Embryonic facial prominence (tissue), 1 donor: ENCODE measurements around the gene NTRK3.
"Not testable (repeated sequence)": the region's sequence is repeated elsewhere in the genome, so short reads cannot be mapped to it uniquely, and the experiment has no call there.

ENCODE experiments used
- DNase-seq: peaks from one replicate; pipeline ENCODE4 v3.0.0-alpha.2; 2016; ENCODE audit errors: extremely low spot score

NTRK3 gene

GRCh38 chr15:87896936-87897335 lies 359.6 kb downstream of the NTRK3 start:
- no peak for DNase-seq

DNA sequence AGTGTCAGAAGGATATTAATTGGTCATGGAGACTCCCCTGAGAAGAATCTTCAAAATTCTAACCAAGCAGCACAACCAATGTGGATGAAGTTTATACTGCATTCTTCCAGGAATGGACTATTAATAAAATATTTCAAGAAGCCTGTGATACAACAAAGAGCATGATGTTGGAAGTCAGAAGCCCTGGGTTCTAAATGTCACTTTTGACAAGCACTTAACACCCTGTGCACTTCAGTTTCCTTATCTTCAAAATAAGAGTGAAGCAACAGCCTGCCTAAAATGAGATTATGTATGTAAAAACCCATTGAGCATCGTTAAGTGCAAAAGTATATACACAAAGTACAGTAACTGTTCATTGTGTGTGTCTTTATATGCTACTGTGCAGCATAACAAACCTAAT lies 369.4 kb downstream of the NTRK3 start:
- DNase-seq = no peak

DNA sequence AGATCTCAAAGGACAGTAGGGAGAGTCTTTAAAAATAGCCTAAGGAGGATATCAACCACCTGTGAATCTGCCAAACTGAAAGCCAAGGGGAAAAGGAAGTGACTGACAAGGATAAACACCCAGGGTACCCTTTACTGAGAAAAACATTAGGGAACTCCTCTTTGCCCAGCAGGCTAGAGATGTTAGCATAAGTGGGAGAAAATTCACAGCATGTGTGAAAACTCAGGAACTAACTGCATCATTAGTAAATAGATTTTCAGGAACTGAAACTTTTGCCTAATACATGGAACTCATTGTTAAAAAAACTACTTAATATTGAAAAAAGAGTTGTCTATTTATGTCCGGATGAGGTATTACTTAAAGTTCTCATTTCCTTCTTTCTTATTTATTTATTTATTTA lies 375.5 kb downstream of the NTRK3 start:
- DNase-seq = no peak

DNA sequence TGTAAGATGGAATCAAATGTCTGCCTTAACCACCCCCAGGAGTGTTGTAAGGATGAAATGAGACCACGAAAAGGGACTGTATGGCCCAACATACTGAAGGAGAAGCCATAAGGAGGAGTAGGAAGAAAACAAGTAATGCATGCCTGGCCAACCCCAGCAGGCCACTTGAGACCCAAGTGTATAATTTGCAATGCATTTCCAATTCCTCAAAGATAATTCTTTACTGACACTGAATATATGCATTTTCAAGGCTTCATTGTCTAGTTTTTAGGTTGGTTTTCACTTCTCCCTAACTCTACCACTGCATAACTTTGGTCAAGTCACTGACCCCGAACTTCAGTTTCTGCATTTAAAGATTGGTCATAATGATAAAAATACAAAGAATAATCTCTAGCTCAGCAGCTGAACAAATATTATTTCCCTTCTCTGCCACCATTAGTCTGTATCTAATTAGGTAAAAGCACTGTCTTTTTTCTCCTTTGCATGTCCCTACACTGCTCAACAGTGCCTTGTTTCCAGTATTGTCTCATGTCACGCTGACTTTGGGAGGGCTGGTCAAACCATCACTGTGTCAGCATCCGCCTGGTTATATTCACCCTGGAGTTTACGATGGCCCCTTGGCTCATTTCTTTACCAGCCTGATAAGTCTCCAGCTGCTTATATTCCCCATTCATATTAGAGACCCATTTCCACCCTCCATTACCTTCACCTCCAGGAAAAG lies 378.6 kb downstream of the NTRK3 start:
- DNase-seq = no peak

DNA sequence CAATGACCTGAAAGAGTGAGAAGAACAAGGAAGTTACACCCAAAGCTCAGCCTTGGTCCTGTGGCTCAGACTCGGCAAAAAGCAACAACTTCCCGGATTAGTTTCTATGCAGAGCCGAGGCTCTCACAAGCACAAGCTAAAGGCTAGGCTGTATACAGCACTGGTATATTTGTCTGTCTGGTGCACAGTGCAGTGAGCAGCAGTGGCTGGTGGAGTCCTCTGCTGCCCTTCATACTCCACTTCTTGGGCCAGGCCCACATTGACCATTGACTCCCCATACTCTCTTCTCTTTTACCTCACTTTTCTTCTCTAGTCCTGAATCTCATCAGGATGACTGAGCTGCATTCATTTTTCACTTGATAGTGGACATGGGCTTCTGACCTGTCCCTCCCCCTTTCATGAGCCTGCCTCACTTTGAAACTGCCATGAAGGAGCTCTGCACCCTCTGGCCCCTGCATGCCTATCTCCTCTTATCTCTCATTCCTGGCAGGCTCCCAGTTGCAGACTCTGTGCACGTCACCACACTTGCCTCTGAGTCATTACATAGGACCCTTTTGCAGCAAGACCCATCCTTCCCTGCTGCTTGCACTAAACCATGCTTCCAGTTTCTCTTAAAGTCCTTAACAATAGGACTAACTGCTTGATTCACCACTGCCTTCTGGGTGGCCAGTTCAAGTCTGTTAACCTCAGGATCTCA lies 379.3 kb downstream of the NTRK3 start:
- no peak for DNase-seq

- DNase-seq = no peak
Observed at GRCh38 chr15:87874896-87875711, 381.4 kb downstream of the NTRK3 start.

DNA sequence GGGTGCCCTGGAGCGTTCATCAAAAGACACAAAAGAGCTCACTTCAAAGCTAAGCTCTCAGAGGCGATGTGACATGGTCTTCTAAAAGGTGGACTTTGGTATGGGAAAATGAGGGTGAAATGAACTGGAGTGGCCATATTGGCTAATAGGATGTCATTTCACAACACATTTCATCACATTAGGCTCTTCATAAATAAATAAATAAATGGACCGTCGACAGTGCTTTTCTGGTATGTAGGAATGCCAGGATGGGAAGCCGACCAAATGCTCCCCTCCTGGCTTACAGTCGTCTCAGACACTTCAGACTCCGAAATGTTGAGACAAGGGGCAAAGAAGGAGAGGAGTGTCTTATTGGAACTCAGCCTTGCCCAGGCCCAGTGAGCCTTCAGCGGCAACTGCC lies 383.0 kb downstream of the NTRK3 start:
- no peak for DNase-seq

GRCh38 chr15:87871731-87872320 lies 384.7 kb downstream of the NTRK3 start:
- no peak for DNase-seq

DNA sequence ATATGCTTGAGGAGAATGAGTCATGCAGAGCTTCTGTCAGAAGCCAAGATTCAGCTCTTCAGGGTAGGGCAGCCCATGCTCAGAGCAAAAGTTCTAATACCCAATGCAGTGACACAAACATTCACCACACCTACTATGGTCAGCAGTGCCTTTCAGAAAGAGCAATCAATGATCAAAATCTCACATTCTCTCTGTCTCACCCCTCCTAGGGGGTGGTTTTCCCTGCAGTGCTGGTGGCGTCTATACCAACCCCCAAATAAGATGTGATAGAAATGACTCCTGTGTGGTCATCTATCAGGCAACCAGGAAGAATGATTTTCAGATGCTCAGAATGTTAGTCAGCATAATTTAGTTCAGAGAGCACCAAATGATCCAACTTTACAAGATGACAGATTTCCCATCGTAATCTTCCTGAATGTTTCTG lies 385.3 kb downstream of the NTRK3 start:
- no peak for DNase-seq

DNA sequence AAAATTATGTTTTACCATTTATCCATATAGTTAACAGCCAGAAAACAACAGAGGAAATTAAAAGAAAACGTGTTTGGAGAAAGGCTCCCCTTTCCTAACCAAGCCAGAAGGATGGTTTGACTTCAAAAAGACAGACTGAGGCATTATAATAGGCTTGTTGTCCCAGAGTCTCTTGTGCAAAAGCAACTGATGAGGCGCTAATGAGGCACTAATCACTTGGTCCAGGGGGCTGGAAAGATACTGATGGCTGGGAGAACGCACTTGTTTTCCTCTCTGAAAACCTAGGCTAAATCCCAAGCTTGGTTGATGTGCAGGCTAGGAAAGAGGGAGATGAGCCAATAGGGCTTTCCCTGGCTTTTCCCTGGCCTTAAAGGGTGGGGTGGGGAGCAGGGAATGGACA lies 389.6 kb downstream of the NTRK3 start:
- DNase-seq = no peak

DNA sequence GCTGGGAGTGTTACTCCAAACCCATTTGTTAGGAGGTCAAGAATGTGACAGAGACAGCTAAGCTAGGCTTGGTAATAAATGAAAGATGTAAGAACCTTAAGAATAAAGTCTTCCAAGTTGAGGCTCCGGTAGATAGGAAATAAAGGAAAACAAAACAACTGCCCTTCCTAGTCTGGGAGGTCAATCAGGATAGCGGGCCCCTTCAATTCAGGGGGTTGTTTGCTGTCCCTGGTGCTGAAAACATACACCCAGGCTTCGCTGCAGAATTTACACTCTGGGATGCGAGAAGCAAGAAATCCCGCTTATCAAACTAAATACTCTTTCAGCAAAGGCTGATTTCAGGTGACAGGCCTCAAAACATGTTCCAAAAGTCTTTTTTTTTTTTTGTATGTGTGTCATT lies 393.4 kb downstream of the NTRK3 start:
- DNase-seq = peak; percentile 9

GRCh38 chr15:87860743-87861142 lies 395.8 kb downstream of the NTRK3 start:
- no peak for DNase-seq

- DNase-seq = no peak
Observed at GRCh38 chr15:87858651-87859050, 397.9 kb downstream of the NTRK3 start.

DNA sequence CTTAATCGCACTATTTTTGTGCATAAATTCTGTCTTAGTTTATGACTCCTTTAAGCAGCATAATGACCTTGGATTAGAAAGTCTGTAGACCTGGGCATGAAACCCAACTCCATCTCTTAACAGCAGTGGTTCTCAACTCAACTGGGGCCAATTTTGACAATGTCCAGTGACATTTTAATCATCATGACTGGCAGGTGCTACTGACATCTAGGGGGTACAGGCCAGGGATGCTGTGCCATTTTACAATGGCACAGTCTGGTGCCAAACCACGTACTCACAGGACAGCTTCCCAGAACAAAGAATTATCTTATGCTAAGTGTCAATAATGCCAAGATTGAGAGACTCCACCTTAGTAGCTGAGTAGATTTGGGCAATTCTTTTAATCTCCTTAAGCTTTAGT lies 405.0 kb downstream of the NTRK3 start:
- DNase-seq = no peak

GRCh38 chr15:87850916-87851315 lies 405.6 kb downstream of the NTRK3 start:
- DNase-seq = no peak

DNA sequence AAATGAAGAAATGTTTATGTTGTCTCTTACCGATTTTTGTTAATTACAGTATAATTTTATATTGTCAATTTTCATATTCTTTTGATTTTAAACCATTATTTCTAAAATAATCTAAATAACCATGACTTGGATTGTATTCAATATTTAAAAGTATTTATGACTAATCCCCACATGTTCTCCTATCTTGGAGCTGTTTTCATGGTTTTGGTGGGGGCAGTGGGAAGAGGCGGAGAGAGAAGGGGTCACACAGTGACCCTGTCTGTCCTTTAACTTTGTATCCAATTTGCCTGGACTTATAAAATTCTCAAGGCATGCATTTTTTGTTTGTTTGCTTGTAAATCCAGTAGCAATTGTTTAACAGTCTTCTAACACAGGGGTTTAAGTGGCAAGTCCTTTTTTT lies 407.4 kb downstream of the NTRK3 start:
- no peak for DNase-seq

GRCh38 chr15:87848012-87848411 lies 408.5 kb downstream of the NTRK3 start:
- no peak for DNase-seq

DNA sequence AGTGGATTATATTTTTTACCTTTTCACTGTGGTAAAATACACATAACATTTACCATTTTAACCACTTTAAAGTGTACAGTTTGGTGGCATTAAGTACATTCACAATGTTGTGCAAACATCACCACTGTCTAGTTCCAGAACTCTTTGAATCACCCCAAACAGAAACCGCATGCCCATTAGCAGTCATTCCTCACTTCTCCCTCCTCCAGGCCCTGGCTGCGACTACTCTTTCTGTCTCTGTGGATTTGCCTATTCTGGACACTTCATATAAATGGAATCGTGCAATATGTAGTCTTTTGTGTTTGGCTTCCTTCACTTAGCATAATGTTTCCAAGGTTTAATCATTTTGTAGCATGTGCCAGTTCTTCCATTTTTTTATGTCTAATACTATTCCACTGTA lies 409.8 kb downstream of the NTRK3 start:
- no peak for DNase-seq

DNA sequence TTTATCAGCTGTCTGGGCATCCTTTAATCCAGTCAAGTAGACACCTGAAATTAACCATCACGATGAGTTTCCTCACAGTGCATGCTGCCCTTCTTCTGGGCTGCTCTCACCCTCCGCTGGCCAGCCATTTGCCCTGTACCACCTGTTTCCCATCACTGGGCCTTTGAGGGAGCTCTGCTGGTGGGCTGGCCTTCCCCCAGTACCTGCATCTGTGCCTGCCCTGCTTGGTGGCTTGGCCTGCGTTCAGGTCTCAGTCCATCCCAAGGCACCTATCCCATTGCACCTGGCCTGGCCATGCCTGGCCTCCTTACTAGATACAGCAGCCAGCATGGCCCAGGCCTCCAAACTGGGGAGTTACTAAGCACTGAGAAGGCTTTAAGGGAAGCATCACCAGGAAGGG lies 413.2 kb downstream of the NTRK3 start:
- no peak for DNase-seq

DNA sequence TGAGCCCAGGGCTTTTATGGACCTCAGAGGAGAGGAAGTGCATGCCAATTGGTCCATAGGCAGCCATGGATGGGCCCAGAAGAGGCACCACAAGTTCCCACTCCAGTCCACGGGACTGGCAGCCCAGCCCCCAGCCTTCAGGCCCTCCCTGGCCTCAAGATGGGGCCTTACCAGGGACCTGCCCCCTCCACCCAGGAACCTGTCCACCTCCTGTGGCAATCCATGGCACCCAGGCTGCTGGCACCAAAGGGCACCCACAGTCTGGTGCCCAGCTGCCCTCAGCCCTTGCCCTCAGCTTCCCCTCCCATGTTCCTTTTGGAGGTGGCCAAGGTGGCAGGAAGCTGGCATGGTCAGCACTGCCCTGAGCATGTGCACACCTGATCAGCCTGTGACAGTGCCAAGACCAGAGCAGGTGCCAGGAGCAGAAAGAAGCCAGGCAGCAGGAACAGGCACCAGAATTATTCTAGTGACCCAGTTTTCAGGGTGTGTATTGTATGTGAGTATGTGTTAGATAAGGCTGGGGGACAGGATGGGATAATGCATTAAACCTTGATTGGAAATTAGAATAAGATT lies 415.0 kb downstream of the NTRK3 start:
- no peak for DNase-seq

GRCh38 chr15:87835830-87836229 lies 420.7 kb downstream of the NTRK3 start:
- DNase-seq = not testable (repeated sequence)

DNA sequence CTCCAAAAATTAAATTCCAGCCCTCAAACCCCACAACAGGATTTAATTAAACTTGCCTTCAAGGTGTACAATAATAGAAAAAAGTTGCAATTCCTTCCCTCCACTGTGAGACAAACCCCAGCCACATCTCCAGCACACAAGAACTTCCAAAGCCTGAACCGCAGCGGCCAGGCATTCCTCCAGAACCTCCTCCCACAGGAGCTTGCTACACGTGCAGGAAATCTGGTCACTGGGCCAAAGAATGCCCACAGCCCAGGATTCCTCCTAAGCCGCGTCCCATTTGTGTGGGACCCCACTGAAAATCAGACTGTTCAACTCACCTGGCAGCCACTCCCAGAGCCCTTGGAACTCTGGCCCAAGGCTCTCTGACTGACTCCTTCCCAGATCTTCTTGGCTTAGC lies 423.2 kb downstream of the NTRK3 start:
- not testable (repeated sequence) for DNase-seq
